HEK293 (cell line): ENCODE measurements around the gene ODR4.

Experiments
- CTCF ChIA-PET: fragments of 350-600 bp; formaldehyde crosslinking; extraction: SDS; loops from one replicate; lab custom pipeline; 2021; ENCODE audit warnings: antibody characterized with exemption; lab: Yijun Ruan, JAX
- POLR2A ChIA-PET: fragments of 300-600 bp; formaldehyde crosslinking; extraction: SDS; loops from one replicate; lab custom pipeline; 2020; ENCODE audit warnings: antibody characterized with exemption, inconsistent platforms; lab: Yijun Ruan, JAX
- H3K27ac ChIP-seq: fragments of 200-500 bp; sonication (Bioruptor generic); 2 replicates; pipeline ENCODE4 v1.5.1; 2014; ENCODE audit warnings: low read depth, low read length, control low read depth, inconsistent platforms; ENCODE audit errors: extremely low read depth
- H3K36me3 ChIP-seq, 2 experiments: fragments of 200-500 bp in 1 of 2; sonication (Bioruptor generic) in 1 of 2; 1 replicate in 1 of 2; 2 replicates in 1 of 2; pipeline ENCODE4 v1.5.1; 2014 to 2017; ENCODE audit warnings: inconsistent platforms in 2 of 2, low read length in 2 of 2; ENCODE audit not compliant: control insufficient read depth in 2 of 2, insufficient read depth in 1 of 2
- H3K4me1 ChIP-seq: fragments of 200-500 bp; sonication (Bioruptor generic); 2 replicates; pipeline ENCODE4 v1.5.1; 2014; ENCODE audit warnings: mild to moderate bottlenecking, low read length, inconsistent platforms; ENCODE audit not compliant: control insufficient read depth, insufficient read depth
- H3K4me3 ChIP-seq: 2 replicates; pipeline ENCODE4 v1.5.1; 2011; ENCODE audit warnings: low read depth, mild to moderate bottlenecking, control low read depth, low read length, moderate library complexity
- H3K9me3 ChIP-seq: fragments of 200-500 bp; sonication (Bioruptor generic); 2 replicates; pipeline ENCODE4 v1.5.1; 2014; ENCODE audit warnings: low read depth, low read length, inconsistent platforms; ENCODE audit not compliant: control insufficient read depth, insufficient read depth
- EGR2 ChIP-seq: fragments of 450-650 bp; formaldehyde crosslinking; IDR thresholded peaks from 2 replicates; pipeline ENCODE4 v1.5.1; 2016; ENCODE audit warnings: low read depth, missing biosample characterization, missing genetic modification characterization
- GFI1B ChIP-seq: fragments of 450-650 bp; formaldehyde crosslinking; IDR thresholded peaks from 2 replicates; pipeline ENCODE4 v1.5.1; 2016; ENCODE audit warnings: missing biosample characterization, missing genetic modification characterization
- GLI2 ChIP-seq: fragments of 450-650 bp; formaldehyde crosslinking; IDR thresholded peaks from 2 replicates; pipeline ENCODE4; 2017; ENCODE audit warnings: missing biosample characterization, missing genetic modification characterization, low read depth, borderline replicate concordance
- MEIS1 ChIP-seq: sonication (generic); formaldehyde crosslinking; IDR thresholded peaks from 2 replicates; pipeline ENCODE4 v1.8.1; 2022; ENCODE audit warnings: missing genetic modification reagents, mild to moderate bottlenecking, borderline replicate concordance
- PRDM4 ChIP-seq: fragments of 450-650 bp; formaldehyde crosslinking; IDR thresholded peaks from 2 replicates; pipeline ENCODE4 v1.5.1; 2017; ENCODE audit warnings: missing biosample characterization, missing genetic modification characterization
- PRDM6 ChIP-seq: fragments of 450-650 bp; formaldehyde crosslinking; IDR thresholded peaks from 2 replicates; pipeline ENCODE4 v1.5.1; 2017; ENCODE audit warnings: missing biosample characterization, missing genetic modification characterization
- YY2 ChIP-seq: fragments of 450-650 bp; formaldehyde crosslinking; IDR thresholded peaks from 2 replicates; pipeline ENCODE4 v1.5.1; 2016; ENCODE audit warnings: missing biosample characterization, missing genetic modification characterization
- ZFP37 ChIP-seq: fragments of 450-650 bp; formaldehyde crosslinking; IDR thresholded peaks from 2 replicates; pipeline ENCODE4 v1.5.1; 2016; ENCODE audit warnings: missing biosample characterization, missing genetic modification characterization
- ZNF114 ChIP-seq: fragments of 450-650 bp; formaldehyde crosslinking; IDR thresholded peaks from 2 replicates; pipeline ENCODE4 v1.5.0; 2017; ENCODE audit warnings: missing biosample characterization, missing genetic modification characterization
- ZNF146 ChIP-seq: fragments of 450-650 bp; formaldehyde crosslinking; IDR thresholded peaks from 2 replicates; pipeline ENCODE4 v1.5.1; 2016; ENCODE audit warnings: missing biosample characterization, missing genetic modification characterization
- ZNF16 ChIP-seq: fragments of 450-650 bp; formaldehyde crosslinking; IDR thresholded peaks from 2 replicates; pipeline ENCODE4 v1.5.1; 2016; ENCODE audit warnings: low read depth, missing biosample characterization, missing genetic modification characterization
- ZNF174 ChIP-seq: fragments of 450-650 bp; formaldehyde crosslinking; IDR thresholded peaks from 2 replicates; pipeline ENCODE4 v1.5.0; 2017; ENCODE audit warnings: missing biosample characterization, mild to moderate bottlenecking, missing genetic modification characterization
- ZNF18 ChIP-seq: fragments of 450-650 bp; formaldehyde crosslinking; IDR thresholded peaks from 2 replicates; pipeline ENCODE4 v1.5.1; 2016; ENCODE audit warnings: missing biosample characterization, missing genetic modification characterization
- ZNF19 ChIP-seq: fragments of 450-650 bp; formaldehyde crosslinking; IDR thresholded peaks from 2 replicates; pipeline ENCODE4; 2016; ENCODE audit warnings: missing biosample characterization, missing genetic modification characterization, low read depth
- ZNF211 ChIP-seq: fragments of 450-650 bp; formaldehyde crosslinking; IDR thresholded peaks from 2 replicates; pipeline ENCODE4 v1.5.1; 2016; ENCODE audit warnings: low read depth, missing biosample characterization, missing genetic modification characterization
- ZNF239 ChIP-seq: fragments of 450-650 bp; formaldehyde crosslinking; IDR thresholded peaks from 2 replicates; pipeline ENCODE4 v1.5.1; 2016; ENCODE audit warnings: missing biosample characterization, missing genetic modification characterization
- ZNF248 ChIP-seq: fragments of 450-650 bp; formaldehyde crosslinking; IDR thresholded peaks from 2 replicates; pipeline ENCODE4 v1.5.1; 2017; ENCODE audit warnings: missing biosample characterization, missing genetic modification characterization
- ZNF37A ChIP-seq: fragments of 450-650 bp; IDR thresholded peaks from 2 replicates; pipeline ENCODE4 v1.5.1; 2018; ENCODE audit warnings: missing biosample characterization, missing genetic modification characterization
- ZNF391 ChIP-seq: fragments of 450-650 bp; formaldehyde crosslinking; IDR thresholded peaks from 2 replicates; pipeline ENCODE4 v1.5.1; 2016; ENCODE audit warnings: low read depth, missing biosample characterization, missing genetic modification characterization, borderline replicate concordance
- ZNF416 ChIP-seq: fragments of 450-650 bp; formaldehyde crosslinking; IDR thresholded peaks from 2 replicates; pipeline ENCODE4 v1.5.1; 2016; ENCODE audit warnings: missing biosample characterization, missing genetic modification characterization
- ZNF501 ChIP-seq: fragments of 450-650 bp; formaldehyde crosslinking; IDR thresholded peaks from 2 replicates; pipeline ENCODE4 v1.5.1; 2016; ENCODE audit warnings: missing biosample characterization, missing genetic modification characterization
- ZNF544 ChIP-seq: fragments of 450-650 bp; formaldehyde crosslinking; IDR thresholded peaks from 2 replicates; pipeline ENCODE4 v1.5.0; 2017; ENCODE audit warnings: missing biosample characterization, missing genetic modification characterization
- ZNF624 ChIP-seq: fragments of 450-650 bp; formaldehyde crosslinking; IDR thresholded peaks from 2 replicates; pipeline ENCODE4 v1.5.1; 2017; ENCODE audit warnings: missing biosample characterization, missing genetic modification characterization
- ZNF639 ChIP-seq: fragments of 450-650 bp; formaldehyde crosslinking; IDR thresholded peaks from 2 replicates; pipeline ENCODE4 v1.5.1; 2016; ENCODE audit warnings: missing biosample characterization, missing genetic modification characterization
- ZNF645 ChIP-seq: fragments of 450-650 bp; formaldehyde crosslinking; IDR thresholded peaks from 2 replicates; pipeline ENCODE4; 2016; ENCODE audit warnings: missing biosample characterization, missing genetic modification characterization
- ZNF701 ChIP-seq: fragments of 450-650 bp; formaldehyde crosslinking; IDR thresholded peaks from 2 replicates; pipeline ENCODE4 v1.5.1; 2016; ENCODE audit warnings: missing biosample characterization, missing genetic modification characterization
- ZNF747 ChIP-seq: fragments of 450-650 bp; formaldehyde crosslinking; IDR thresholded peaks from 2 replicates; pipeline ENCODE4 v1.5.1; 2016; ENCODE audit warnings: missing biosample characterization, missing genetic modification characterization
- ZNF768 ChIP-seq: fragments of 450-650 bp; formaldehyde crosslinking; IDR thresholded peaks from 2 replicates; pipeline ENCODE4 v1.5.1; 2018; ENCODE audit warnings: missing biosample characterization, mild to moderate bottlenecking, missing genetic modification characterization
- ZNF777 ChIP-seq: fragments of 450-650 bp; formaldehyde crosslinking; IDR thresholded peaks from 2 replicates; pipeline ENCODE4 v1.5.1; 2017; ENCODE audit warnings: missing biosample characterization, missing genetic modification characterization, borderline replicate concordance
- ZNF785 ChIP-seq: fragments of 450-650 bp; formaldehyde crosslinking; IDR thresholded peaks from 2 replicates; pipeline ENCODE4 v1.5.1; 2016; ENCODE audit warnings: missing biosample characterization, missing genetic modification characterization
- ZSCAN23 ChIP-seq: fragments of 450-650 bp; formaldehyde crosslinking; IDR thresholded peaks from 2 replicates; pipeline ENCODE4 v1.5.1; 2016; ENCODE audit warnings: missing biosample characterization, missing genetic modification characterization

ODR4 gene

GRCh38 chr1:186330758-186331157 lies 44.9 kb upstream of the ODR4 start:
- Histone ChIP-seq H3K4me1 (no peaks in the 10 kb centered on the region), H3K27ac (no peak overlapping the region), H3K36me3 (peaks cover 75 to 89% of the 10 kb centered on the region in 2 experiments), H3K9me3 (no peaks in the 10 kb centered on the region), H3K4me3 (no peak overlapping the region)
- CTCF ChIA-PET = interaction anchor here (0.6 to 2.5 kb wide), 7 partner anchors 9 to 538 kb away, joined by 3 to 13 read pairs (median 5); partner anchors contain the start of gene TPR
- no peak for TF ChIP-seq ZNF624 (tag by site-specific recombination)
- no peak for TF ChIP-seq ZNF777 (tag by site-specific recombination)
- no peak for TF ChIP-seq ZNF645 (tag by site-specific recombination)
- no peak for TF ChIP-seq ZNF16 (tag by site-specific recombination)
- no peak for TF ChIP-seq ZNF768 (tag by site-specific recombination)
- TF ChIP-seq PRDM6 = no peak
- TF ChIP-seq ZNF239 (tag by site-specific recombination) = no peak
- TF ChIP-seq ZNF211 (tag by site-specific recombination) = no peak
- TF ChIP-seq MEIS1 (CRISPR knock-in tag) = no peak
- no peak for TF ChIP-seq YY2 (tag by site-specific recombination)
- TF ChIP-seq ZNF146 (tag by site-specific recombination) = no peak
- no peak for TF ChIP-seq EGR2 (tag by site-specific recombination)
- no peak for TF ChIP-seq ZNF114
- no peak for TF ChIP-seq GLI2 (tag by site-specific recombination)
- TF ChIP-seq ZNF248 = no peak
- POLR2A ChIA-PET = no interaction called here

- ChIA-PET POLR2A (no interaction called here), CTCF (no interaction called here)
- H3K4me1 ChIP-seq = no peaks in the 10 kb centered on the region
- no peak overlapping the region for H3K4me3 ChIP-seq
- H3K9me3 ChIP-seq = no peaks in the 10 kb centered on the region
- peaks cover 86 to 90% of the 10 kb centered on the region in 2 experiments for H3K36me3 ChIP-seq
- H3K27ac ChIP-seq = no peak overlapping the region
- TF ChIP-seq PRDM4 (no peak), ZSCAN23 (tag by site-specific recombination) (no peak), ZNF785 (tag by site-specific recombination) (no peak), ZFP37 (tag by site-specific recombination) (no peak), ZNF37A (tag by site-specific recombination) (no peak), GFI1B (tag by site-specific recombination) (no peak), ZNF174 (tag by site-specific recombination) (no peak), ZNF391 (tag by site-specific recombination) (no peak), ZNF747 (tag by site-specific recombination) (no peak), ZNF18 (tag by site-specific recombination) (no peak), ZNF114 (no peak), ZNF639 (tag by site-specific recombination) (no peak), ZNF416 (tag by site-specific recombination) (no peak), ZNF19 (tag by site-specific recombination) (no peak), ZNF501 (tag by site-specific recombination) (no peak), ZNF701 (tag by site-specific recombination) (no peak), ZNF544 (tag by site-specific recombination) (no peak)
Observed at GRCh38 chr1:186337554-186337953, 38.1 kb upstream of the ODR4 start.
